HEK293 (cell line): ENCODE results near the gene MORN1.

Source experiments
- BCL11A ChIP-seq: fragments of 450-650 bp; formaldehyde crosslinking; IDR thresholded peaks from 2 replicates; pipeline ENCODE4 v1.5.1; 2016; ENCODE audit warnings: low read depth, missing biosample characterization, missing genetic modification characterization
- HOXA7 ChIP-seq: sonication (generic); formaldehyde crosslinking; IDR thresholded peaks from 2 replicates; pipeline ENCODE4 v1.8.1; 2022; ENCODE audit warnings: missing genetic modification reagents, borderline replicate concordance
- KLF9 ChIP-seq: fragments of 450-650 bp; formaldehyde crosslinking; IDR thresholded peaks from 2 replicates; pipeline ENCODE4 v1.5.1; 2016; ENCODE audit warnings: missing biosample characterization, missing genetic modification characterization, low read depth
- REPIN1 ChIP-seq: fragments of 450-650 bp; formaldehyde crosslinking; IDR thresholded peaks from 2 replicates; pipeline ENCODE4 v1.5.1; 2017; ENCODE audit warnings: missing biosample characterization, missing genetic modification characterization, low read depth
- SCRT2 ChIP-seq: fragments of 450-650 bp; formaldehyde crosslinking; IDR thresholded peaks from 2 replicates; pipeline ENCODE4 v1.5.1; 2016; ENCODE audit warnings: missing biosample characterization, missing genetic modification characterization
- YY1 ChIP-seq: fragments of 450-650 bp; formaldehyde crosslinking; IDR thresholded peaks from 2 replicates; pipeline ENCODE4 v1.5.1; 2018; ENCODE audit warnings: missing biosample characterization, missing genetic modification characterization
- ZBTB17 ChIP-seq: fragments of 450-650 bp; formaldehyde crosslinking; IDR thresholded peaks from 2 replicates; pipeline ENCODE4 v1.5.1; 2016; ENCODE audit warnings: missing biosample characterization, missing genetic modification characterization
- ZBTB48 ChIP-seq: fragments of 450-650 bp; formaldehyde crosslinking; IDR thresholded peaks from 2 replicates; pipeline ENCODE4 v1.5.1; 2016; ENCODE audit warnings: missing biosample characterization, missing genetic modification characterization
- ZNF157 ChIP-seq: fragments of 450-650 bp; formaldehyde crosslinking; IDR thresholded peaks from 2 replicates; pipeline ENCODE4 v1.5.1; 2016; ENCODE audit warnings: missing biosample characterization, missing genetic modification characterization
- ZNF2 ChIP-seq: fragments of 450-650 bp; formaldehyde crosslinking; IDR thresholded peaks from 2 replicates; pipeline ENCODE4 v1.5.1; 2016; ENCODE audit warnings: missing biosample characterization, missing genetic modification characterization
- ZNF211 ChIP-seq: fragments of 450-650 bp; formaldehyde crosslinking; IDR thresholded peaks from 2 replicates; pipeline ENCODE4 v1.5.1; 2016; ENCODE audit warnings: low read depth, missing biosample characterization, missing genetic modification characterization
- ZNF221 ChIP-seq: fragments of 450-650 bp; formaldehyde crosslinking; IDR thresholded peaks from 2 replicates; pipeline ENCODE4 v1.5.1; 2017; ENCODE audit warnings: missing biosample characterization, missing genetic modification characterization, borderline replicate concordance
- ZNF266 ChIP-seq: fragments of 450-650 bp; formaldehyde crosslinking; IDR thresholded peaks from 2 replicates; pipeline ENCODE4 v1.5.1; 2016; ENCODE audit warnings: missing biosample characterization, missing genetic modification characterization, low read depth
- ZNF311 ChIP-seq: fragments of 450-650 bp; formaldehyde crosslinking; IDR thresholded peaks from 2 replicates; pipeline ENCODE4 v1.5.1; 2017; ENCODE audit warnings: missing biosample characterization, missing genetic modification characterization, borderline replicate concordance
- ZNF341 ChIP-seq: fragments of 450-650 bp; formaldehyde crosslinking; IDR thresholded peaks from 2 replicates; pipeline ENCODE4; 2016; ENCODE audit warnings: low read depth, missing biosample characterization, missing genetic modification characterization
- ZNF404 ChIP-seq: fragments of 450-650 bp; formaldehyde crosslinking; IDR thresholded peaks from 2 replicates; pipeline ENCODE4 v1.5.1; 2017; ENCODE audit warnings: missing biosample characterization, missing genetic modification characterization
- ZNF426 ChIP-seq: fragments of 450-650 bp; formaldehyde crosslinking; IDR thresholded peaks from 2 replicates; pipeline ENCODE4 v1.5.1; 2017; ENCODE audit warnings: missing biosample characterization, missing genetic modification characterization, mild to moderate bottlenecking, inconsistent platforms, moderate library complexity
- ZNF473 ChIP-seq: fragments of 450-650 bp; formaldehyde crosslinking; IDR thresholded peaks from 2 replicates; pipeline ENCODE4 v1.5.1; 2017; ENCODE audit warnings: missing biosample characterization, missing genetic modification characterization
- ZNF501 ChIP-seq: fragments of 450-650 bp; formaldehyde crosslinking; IDR thresholded peaks from 2 replicates; pipeline ENCODE4 v1.5.1; 2016; ENCODE audit warnings: missing biosample characterization, missing genetic modification characterization
- ZNF513 ChIP-seq: fragments of 450-650 bp; IDR thresholded peaks from 2 replicates; pipeline ENCODE4 v1.5.1; 2018; ENCODE audit warnings: missing biosample characterization, missing genetic modification characterization
- ZNF514 ChIP-seq: fragments of 450-650 bp; formaldehyde crosslinking; IDR thresholded peaks from 2 replicates; pipeline ENCODE4 v1.5.1; 2016; ENCODE audit warnings: missing biosample characterization, missing genetic modification characterization
- ZNF558 ChIP-seq: fragments of 450-650 bp; formaldehyde crosslinking; IDR thresholded peaks from 2 replicates; pipeline ENCODE4 v1.5.1; 2016; ENCODE audit warnings: missing biosample characterization, missing genetic modification characterization
- ZNF677 ChIP-seq: fragments of 450-650 bp; IDR thresholded peaks from 2 replicates; pipeline ENCODE4 v1.5.0; 2018; ENCODE audit warnings: missing biosample characterization, mild to moderate bottlenecking, missing genetic modification characterization, moderate library complexity
- ZNF776 ChIP-seq: fragments of 450-650 bp; formaldehyde crosslinking; IDR thresholded peaks from 2 replicates; pipeline ENCODE4 v1.5.0; 2017; ENCODE audit warnings: missing biosample characterization, missing genetic modification characterization, borderline replicate concordance
- ZNF777 ChIP-seq: fragments of 450-650 bp; formaldehyde crosslinking; IDR thresholded peaks from 2 replicates; pipeline ENCODE4 v1.5.1; 2017; ENCODE audit warnings: missing biosample characterization, missing genetic modification characterization, borderline replicate concordance
- ZNF791 ChIP-seq: fragments of 450-650 bp; formaldehyde crosslinking; IDR thresholded peaks from 2 replicates; pipeline ENCODE4 v1.5.1; 2016; ENCODE audit warnings: missing biosample characterization, missing genetic modification characterization
- TF ChIP-seq, protein P1 (sequence below): fragments of 450-650 bp; formaldehyde crosslinking; IDR thresholded peaks from 2 replicates; pipeline ENCODE4 v1.5.1; 2016; ENCODE audit warnings: missing biosample characterization, missing genetic modification characterization
- TF ChIP-seq, protein P2 (sequence below): fragments of 450-650 bp; formaldehyde crosslinking; IDR thresholded peaks from 2 replicates; pipeline ENCODE4 v1.5.1; 2016; ENCODE audit warnings: missing biosample characterization, missing genetic modification characterization
- TF ChIP-seq, protein P3 (sequence below): fragments of 450-650 bp; formaldehyde crosslinking; IDR thresholded peaks from 2 replicates; pipeline ENCODE4 v1.5.1; 2017; ENCODE audit warnings: missing biosample characterization, missing genetic modification characterization
- TF ChIP-seq, protein P4 (sequence below): fragments of 450-650 bp; formaldehyde crosslinking; IDR thresholded peaks from 2 replicates; pipeline ENCODE4 v1.5.1; 2017; ENCODE audit warnings: missing biosample characterization, missing genetic modification characterization
- TF ChIP-seq, protein P5 (sequence below): fragments of 450-650 bp; formaldehyde crosslinking; IDR thresholded peaks from 2 replicates; pipeline ENCODE4 v1.5.1; 2017; ENCODE audit warnings: missing biosample characterization, missing genetic modification characterization

MORN1 gene

GRCh38 chr1:2381741-2382620, 9.4 kb downstream of the MORN1 start (continued):
- TF ChIP-seq, protein P1, sequence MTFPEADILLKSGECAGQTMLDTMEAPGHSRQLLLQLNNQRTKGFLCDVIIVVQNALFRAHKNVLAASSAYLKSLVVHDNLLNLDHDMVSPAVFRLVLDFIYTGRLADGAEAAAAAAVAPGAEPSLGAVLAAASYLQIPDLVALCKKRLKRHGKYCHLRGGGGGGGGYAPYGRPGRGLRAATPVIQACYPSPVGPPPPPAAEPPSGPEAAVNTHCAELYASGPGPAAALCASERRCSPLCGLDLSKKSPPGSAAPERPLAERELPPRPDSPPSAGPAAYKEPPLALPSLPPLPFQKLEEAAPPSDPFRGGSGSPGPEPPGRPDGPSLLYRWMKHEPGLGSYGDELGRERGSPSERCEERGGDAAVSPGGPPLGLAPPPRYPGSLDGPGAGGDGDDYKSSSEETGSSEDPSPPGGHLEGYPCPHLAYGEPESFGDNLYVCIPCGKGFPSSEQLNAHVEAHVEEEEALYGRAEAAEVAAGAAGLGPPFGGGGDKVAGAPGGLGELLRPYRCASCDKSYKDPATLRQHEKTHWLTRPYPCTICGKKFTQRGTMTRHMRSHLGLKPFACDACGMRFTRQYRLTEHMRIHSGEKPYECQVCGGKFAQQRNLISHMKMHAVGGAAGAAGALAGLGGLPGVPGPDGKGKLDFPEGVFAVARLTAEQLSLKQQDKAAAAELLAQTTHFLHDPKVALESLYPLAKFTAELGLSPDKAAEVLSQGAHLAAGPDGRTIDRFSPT, result no peak
- TF ChIP-seq, protein P2, sequence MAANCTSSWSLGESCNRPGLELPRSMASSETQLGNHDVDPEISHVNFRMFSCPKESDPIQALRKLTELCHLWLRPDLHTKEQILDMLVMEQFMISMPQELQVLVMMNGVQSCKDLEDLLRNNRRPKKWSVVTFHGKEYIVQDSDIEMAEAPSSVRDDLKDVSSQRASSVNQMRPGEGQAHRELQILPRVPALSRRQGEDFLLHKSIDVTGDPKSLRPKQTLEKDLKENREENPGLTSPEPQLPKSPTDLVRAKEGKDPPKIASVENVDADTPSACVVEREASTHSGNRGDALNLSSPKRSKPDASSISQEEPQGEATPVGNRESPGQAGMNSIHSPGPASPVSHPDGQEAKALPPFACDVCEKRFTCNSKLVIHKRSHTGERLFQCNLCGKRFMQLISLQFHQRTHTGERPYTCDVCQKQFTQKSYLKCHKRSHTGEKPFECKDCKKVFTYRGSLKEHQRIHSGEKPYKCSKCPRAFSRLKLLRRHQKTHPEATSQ (tag by site-specific recombination), result no peak
- TF ChIP-seq BCL11A (tag by site-specific recombination) (no peak), ZNF221 (tag by site-specific recombination) (no peak), ZNF211 (tag by site-specific recombination) (no peak), HOXA7 (CRISPR knock-in tag) (no peak), ZNF311 (tag by site-specific recombination) (no peak), ZNF501 (tag by site-specific recombination) (peak; percentile 51; the same call in 1 of the 2 replicates), ZNF513 (no peak), ZNF157 (tag by site-specific recombination) (no peak), ZNF341 (tag by site-specific recombination) (0 out of 2 replicates have a peak, but pooled peaks have one; percentile 27), ZNF777 (no peak), ZNF2 (tag by site-specific recombination) (peak; percentile 90), YY1 (tag by site-specific recombination) (no peak), ZNF776 (no peak), ZNF677 (tag by site-specific recombination) (no peak), ZNF266 (tag by site-specific recombination) (no peak), ZBTB17 (tag by site-specific recombination) (peak; percentile 41; the same call in 1 of the 2 replicates), ZNF473 (tag by site-specific recombination) (no peak), ZNF426 (no peak), ZNF404 (tag by site-specific recombination) (no peak), REPIN1 (tag by site-specific recombination) (no peak), ZNF558 (no peak), ZBTB48 (tag by site-specific recombination) (no peak), SCRT2 (tag by site-specific recombination) (no peak), ZNF514 (tag by site-specific recombination) (no peak), KLF9 (tag by site-specific recombination) (no peak; the same call in 1 of the 2 replicates), ZNF791 (no peak)
- TF ChIP-seq, protein P3, sequence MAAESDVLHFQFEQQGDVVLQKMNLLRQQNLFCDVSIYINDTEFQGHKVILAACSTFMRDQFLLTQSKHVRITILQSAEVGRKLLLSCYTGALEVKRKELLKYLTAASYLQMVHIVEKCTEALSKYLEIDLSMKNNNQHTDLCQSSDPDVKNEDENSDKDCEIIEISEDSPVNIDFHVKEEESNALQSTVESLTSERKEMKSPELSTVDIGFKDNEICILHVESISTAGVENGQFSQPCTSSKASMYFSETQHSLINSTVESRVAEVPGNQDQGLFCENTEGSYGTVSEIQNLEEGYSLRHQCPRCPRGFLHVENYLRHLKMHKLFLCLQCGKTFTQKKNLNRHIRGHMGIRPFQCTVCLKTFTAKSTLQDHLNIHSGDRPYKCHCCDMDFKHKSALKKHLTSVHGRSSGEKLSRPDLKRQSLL, result no peak
- TF ChIP-seq, protein P4, sequence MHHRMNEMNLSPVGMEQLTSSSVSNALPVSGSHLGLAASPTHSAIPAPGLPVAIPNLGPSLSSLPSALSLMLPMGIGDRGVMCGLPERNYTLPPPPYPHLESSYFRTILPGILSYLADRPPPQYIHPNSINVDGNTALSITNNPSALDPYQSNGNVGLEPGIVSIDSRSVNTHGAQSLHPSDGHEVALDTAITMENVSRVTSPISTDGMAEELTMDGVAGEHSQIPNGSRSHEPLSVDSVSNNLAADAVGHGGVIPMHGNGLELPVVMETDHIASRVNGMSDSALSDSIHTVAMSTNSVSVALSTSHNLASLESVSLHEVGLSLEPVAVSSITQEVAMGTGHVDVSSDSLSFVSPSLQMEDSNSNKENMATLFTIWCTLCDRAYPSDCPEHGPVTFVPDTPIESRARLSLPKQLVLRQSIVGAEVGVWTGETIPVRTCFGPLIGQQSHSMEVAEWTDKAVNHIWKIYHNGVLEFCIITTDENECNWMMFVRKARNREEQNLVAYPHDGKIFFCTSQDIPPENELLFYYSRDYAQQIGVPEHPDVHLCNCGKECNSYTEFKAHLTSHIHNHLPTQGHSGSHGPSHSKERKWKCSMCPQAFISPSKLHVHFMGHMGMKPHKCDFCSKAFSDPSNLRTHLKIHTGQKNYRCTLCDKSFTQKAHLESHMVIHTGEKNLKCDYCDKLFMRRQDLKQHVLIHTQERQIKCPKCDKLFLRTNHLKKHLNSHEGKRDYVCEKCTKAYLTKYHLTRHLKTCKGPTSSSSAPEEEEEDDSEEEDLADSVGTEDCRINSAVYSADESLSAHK (tag by site-specific recombination), result no peak
- TF ChIP-seq, protein P5, sequence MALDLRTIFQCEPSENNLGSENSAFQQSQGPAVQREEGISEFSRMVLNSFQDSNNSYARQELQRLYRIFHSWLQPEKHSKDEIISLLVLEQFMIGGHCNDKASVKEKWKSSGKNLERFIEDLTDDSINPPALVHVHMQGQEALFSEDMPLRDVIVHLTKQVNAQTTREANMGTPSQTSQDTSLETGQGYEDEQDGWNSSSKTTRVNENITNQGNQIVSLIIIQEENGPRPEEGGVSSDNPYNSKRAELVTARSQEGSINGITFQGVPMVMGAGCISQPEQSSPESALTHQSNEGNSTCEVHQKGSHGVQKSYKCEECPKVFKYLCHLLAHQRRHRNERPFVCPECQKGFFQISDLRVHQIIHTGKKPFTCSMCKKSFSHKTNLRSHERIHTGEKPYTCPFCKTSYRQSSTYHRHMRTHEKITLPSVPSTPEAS (tag by site-specific recombination), result no peak
